Fibroblast of the aortic adventitia (primary cell): Measurements from ENCODE around the gene DRD1. TPM values are rescaled to one million over a fixed set of nuclear protein-coding genes. Genes with fewer than 3 reads are reported as not detected.
"Not testable (repeated sequence)": the region's sequence is repeated elsewhere in the genome, so short reads cannot be mapped to it uniquely, and the experiment has no call there.

Experiments
- DNase-seq: peaks from one replicate; pipeline ENCODE4 v3.0.0-alpha.2; 2010; ENCODE audit warnings: low read depth
- H3K4me3 ChIP-seq: 2 replicates; pipeline ENCODE4 v1.5.1; 2011; ENCODE audit warnings: low read depth, mild to moderate bottlenecking, control low read depth, low read length, moderate library complexity
- CTCF ChIP-seq: IDR thresholded peaks from 2 replicates; pipeline ENCODE4 v1.5.1; 2011; ENCODE audit warnings: mild to moderate bottlenecking, low read length, control low read depth, inconsistent platforms; ENCODE audit not compliant: insufficient read depth
- total RNA-seq: library from RNA; depleted of rRNA; stranded (reverse); fragments of >200 nt; gene quantifications from 2 replicates; pipeline ENCODE4 v1.2.3, GENCODE V29; 2012; ENCODE audit warnings: low replicate concordance

Gene DRD1
- total RNA-seq, 1 donor: 0.18 TPM

GRCh38 chr5:175418251-175418650 lies 25.7 kb downstream of the DRD1 start:
- no peak overlapping the region for H3K4me3 ChIP-seq
- TF ChIP-seq CTCF: no peak
- no peak for DNase-seq

GRCh38 chr5:175417384-175417783 lies 26.6 kb downstream of the DRD1 start:
- no peak overlapping the region for H3K4me3 ChIP-seq
- no peak for DNase-seq
- TF ChIP-seq CTCF: no peak

GRCh38 chr5:175415303-175415702 lies 28.7 kb downstream of the DRD1 start:
- H3K4me3 ChIP-seq: no peak overlapping the region
- no peak for TF ChIP-seq CTCF
- no peak for DNase-seq

GRCh38 chr5:175410926-175411325 lies 33.1 kb downstream of the DRD1 start:
- TF ChIP-seq CTCF: no peak
- no peak for DNase-seq
- H3K4me3 ChIP-seq: no peak overlapping the region

GRCh38 chr5:175406300-175406699 lies 37.7 kb downstream of the DRD1 start:
- no peak for DNase-seq
- no peak overlapping the region for H3K4me3 ChIP-seq
- TF ChIP-seq CTCF: no peak

GRCh38 chr5:175397590-175398297 lies 46.2 kb downstream of the DRD1 start:
- not testable (repeated sequence) for DNase-seq, H3K4me3 ChIP-seq

GRCh38 chr5:175395430-175395829 lies 48.6 kb downstream of the DRD1 start:
- H3K4me3 ChIP-seq, DNase-seq: not testable (repeated sequence)

- H3K4me3 ChIP-seq: no peak overlapping the region
- no peak for TF ChIP-seq CTCF
- DNase-seq: no peak
Measured at GRCh38 chr5:175394601-175395000, 49.4 kb downstream of the DRD1 start.
